Measurements from ENCODE around the gene ZNF530.

ZNF530 gene

DNA sequence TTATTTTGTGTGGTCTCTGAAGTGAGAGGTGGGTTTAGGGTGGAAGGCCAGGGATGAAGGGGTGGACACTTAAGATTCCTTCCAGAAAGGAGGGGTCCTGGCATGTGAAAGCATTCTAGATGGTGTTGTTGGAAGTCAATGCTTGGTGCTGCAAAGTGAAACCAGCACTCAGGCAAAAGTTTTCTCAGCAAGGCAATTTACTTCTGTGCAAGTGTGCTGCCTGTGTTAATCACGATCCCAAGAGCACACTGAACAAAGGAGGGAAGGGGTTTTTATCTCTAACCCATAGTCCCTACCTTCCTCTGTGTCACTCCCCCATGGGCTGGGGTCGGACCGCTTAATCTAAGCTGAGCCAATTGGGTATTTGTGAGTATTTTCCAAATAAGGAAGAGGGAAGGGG is 15.7 kb downstream of the ZNF530 start:
- no peak for DNase-seq

- no peak for DNase-seq
These were observed 21.1 kb downstream of the ZNF530 start for GRCh38 chr19:57620673-57621348.

GRCh38 chr19:57623091-57623490 is 23.4 kb downstream of the ZNF530 start:
- no peak for DNase-seq

DNA sequence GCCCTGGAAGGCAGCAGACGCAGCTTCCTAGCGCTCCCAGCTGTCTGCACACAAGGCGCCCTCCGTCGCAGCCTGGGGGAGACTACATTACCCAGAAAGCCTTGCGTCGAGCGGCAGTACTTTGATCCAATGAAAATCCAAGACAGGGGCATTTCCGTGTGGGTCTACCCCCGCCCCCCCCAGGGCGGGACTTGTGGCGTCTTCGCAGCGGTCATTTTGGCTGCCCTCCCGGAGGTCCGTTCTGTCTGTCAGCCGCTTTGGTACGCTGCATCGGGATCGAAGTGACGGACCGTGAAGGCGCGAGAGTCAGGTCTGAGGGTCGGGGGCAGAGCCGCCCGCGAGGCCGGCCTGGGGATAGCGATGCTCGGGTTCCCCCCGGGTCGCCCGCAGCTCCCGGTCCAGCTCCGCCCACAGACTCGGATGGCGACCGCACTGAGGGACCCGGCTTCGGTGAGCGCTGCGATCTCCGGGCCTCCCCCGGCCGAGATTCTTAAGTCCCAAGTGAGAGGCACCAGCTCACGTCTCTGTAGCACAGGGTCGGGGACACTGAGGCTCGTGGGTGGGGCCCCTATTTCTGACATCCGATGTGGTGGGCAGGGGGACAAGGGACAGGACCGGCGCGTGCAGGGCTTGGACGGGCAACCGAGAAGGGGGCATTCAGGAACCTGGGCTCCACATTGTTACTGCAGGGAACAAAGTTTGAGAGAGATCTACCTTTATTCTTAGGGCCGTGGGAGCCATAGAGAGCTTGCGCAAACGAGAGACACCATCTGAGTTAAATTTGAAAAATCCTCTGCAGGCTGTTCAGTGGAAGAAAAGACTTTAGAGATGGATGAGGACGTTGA is 33.5 kb downstream of the ZNF530 start, which contains the start of gene ZNF211:
TSS of gene ZNF211 (plus strand) at position 182 of the 845 bp plus-strand sequence. CDS start at position 361, 179 bp downstream.
- DNase-seq, result peak; percentile 89

GRCh38 chr19:57633832-57634131 is 34.1 kb downstream of the ZNF530 start:
- DNase-seq, result no peak

DNA sequence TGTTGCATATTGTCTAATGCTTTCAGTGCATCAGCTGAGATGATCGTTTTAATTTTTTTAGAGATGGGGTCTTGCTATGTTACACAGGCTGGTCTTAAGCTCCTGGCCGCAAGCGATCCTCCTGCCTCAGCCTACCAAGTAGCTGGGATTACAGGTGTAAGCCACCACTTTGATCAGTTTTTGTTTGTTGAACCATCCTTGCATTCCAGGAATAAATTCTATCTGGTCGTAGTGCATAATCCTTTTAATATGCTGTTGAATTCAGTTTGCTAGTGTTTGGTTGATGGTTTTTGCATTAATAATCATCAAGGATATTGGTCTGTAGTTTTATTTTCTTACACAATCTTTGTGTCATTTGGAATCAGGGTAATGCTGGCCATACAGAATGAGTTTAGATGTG is 37.7 kb downstream of the ZNF530 start:
- no peak for DNase-seq

GRCh38 chr19:57641715-57642234 is 42.1 kb downstream of the ZNF530 start:
- DNase-seq, result no peak

- DNase-seq, result no peak
These were observed 42.8 kb downstream of the ZNF530 start for GRCh38 chr19:57642396-57643046.

GRCh38 chr19:57643734-57644133 is 44.0 kb downstream of the ZNF530 start:
- DNase-seq, result no peak

DNA sequence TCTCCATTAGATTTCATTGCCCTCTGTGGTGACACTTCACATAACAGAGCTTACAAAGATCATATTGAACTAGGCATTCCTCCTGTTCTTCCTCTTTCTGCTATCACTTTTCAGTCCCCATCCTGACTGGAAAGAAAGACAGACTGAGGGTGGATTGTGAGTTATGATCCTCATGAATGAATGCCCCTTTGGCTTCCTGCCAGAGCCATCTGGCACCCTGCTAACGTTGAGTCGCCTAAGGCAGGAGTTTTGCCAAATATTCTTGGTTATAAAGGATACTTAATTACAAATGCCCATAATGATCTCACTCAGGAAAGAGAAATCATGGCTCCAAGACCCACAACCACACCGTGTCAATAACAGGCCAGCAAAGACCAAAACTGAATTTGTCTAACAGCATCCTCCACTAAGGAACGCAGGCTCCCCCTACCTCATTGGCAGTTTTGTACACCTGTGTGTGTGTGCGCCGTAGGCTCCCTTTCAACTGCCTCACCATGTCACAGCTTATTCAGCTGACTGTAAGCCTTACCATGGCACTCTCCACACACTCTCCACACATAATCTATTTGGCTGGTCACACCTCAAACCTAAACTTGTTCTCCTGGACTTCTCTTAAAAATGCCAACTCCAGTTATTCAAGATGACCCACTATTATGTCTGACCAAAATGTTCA is 48.8 kb downstream of the ZNF530 start:
- DNase-seq, result no peak

- DNase-seq, result no peak
These were observed 51.9 kb downstream of the ZNF530 start for GRCh38 chr19:57651654-57651996.

- no peak for DNase-seq
These were observed 54.0 kb downstream of the ZNF530 start for GRCh38 chr19:57653689-57654088.

- no peak for DNase-seq
These were observed 55.8 kb downstream of the ZNF530 start for GRCh38 chr19:57655443-57655842.

GRCh38 chr19:57656346-57656745 is 56.7 kb downstream of the ZNF530 start:
- no peak for DNase-seq

All from NCI-H1436 treated with DMSO at 0.1 percent for 48 hours (cell line).